Erythroblast (primary cell): ENCODE measurements around the gene UBL4A.

ENCODE experiments used
- GATA1 ChIP-seq: IDR thresholded peaks from 2 replicates; pipeline ENCODE4 v1.6.1; 2011; ENCODE audit warnings: low read depth, mild to moderate bottlenecking, control low read depth, low read length, moderate library complexity
- POLR2A ChIP-seq: IDR thresholded peaks from 2 replicates; pipeline ENCODE4 v1.6.1; 2011; ENCODE audit warnings: mild to moderate bottlenecking, low read length

GRCh38 chrX:154445776-154446175 is 40.6 kb downstream of the UBL4A start:
- TF ChIP-seq POLR2A: no peak
- no peak for TF ChIP-seq GATA1
